Tibial artery (tissue), 4 donors: ENCODE measurements around the gene FUT7.

Source experiments
- DNase-seq, 2 donors: peaks; one replicate each; pipeline ENCODE4 v3.0.0-alpha.2; 2019
- H3K27ac ChIP-seq, 2 donors: fragments of 200-600 bp; sonication (generic) in 1 of 2; 1 replicate in 1 of 2; 2 replicates in 1 of 2; pipeline ENCODE4 v1.5.1; 2018 to 2019; ENCODE audit warnings: mild to moderate bottlenecking in 1 of 2
- H3K27me3 ChIP-seq, 2 donors: fragments of 200-600 bp; sonication (generic) in 1 of 2; one replicate each; pipeline versions ENCODE4 v1.5.1 to v1.6.0; 2016 to 2019
- H3K36me3 ChIP-seq, 3 donors: fragments of 200-600 bp; sonication (generic) in 2 of 3; one replicate each; pipeline ENCODE4 v1.5.1; 2016 to 2019; ENCODE audit warnings: mild to moderate bottlenecking in 2 of 3
- H3K4me1 ChIP-seq, 4 donors: fragments of 200-600 bp; sonication (generic) in 2 of 4; 1 replicate in 3 of 4; 2 replicates in 1 of 4; pipeline ENCODE4 v1.5.1; 2016 to 2019
- H3K4me3 ChIP-seq, 2 donors: fragments of 200-600 bp; sonication (generic) in 1 of 2; 1 replicate in 1 of 2; 2 replicates in 1 of 2; pipeline ENCODE4 v1.5.1; 2018 to 2019; ENCODE audit warnings: mild to moderate bottlenecking in 2 of 2
- H3K9me3 ChIP-seq, 3 donors: fragments of 200-600 bp; sonication (generic) in 1 of 3; one replicate each; pipeline ENCODE4 v1.5.1; 2016 to 2019
- intact Hi-C: fragments of 100-400 bp; cut with DNase I; formaldehyde crosslinking; loops from one replicate; pipeline ENCODE4 v1.15.0; 2023; ENCODE audit warnings: low total_unique reads
- TF ChIP-seq, protein P1 (sequence below), 2 experiments: fragments of 200-600 bp in 1 of 2; fragments of 450-650 bp in 1 of 2; IDR thresholded peaks; one replicate each; pipeline ENCODE4 v1.5.1; 2017 to 2019; ENCODE audit warnings: antibody characterized with exemption in 2 of 2, mild to moderate bottlenecking in 1 of 2, moderate library complexity in 1 of 2

The FUT7 gene

DNA sequence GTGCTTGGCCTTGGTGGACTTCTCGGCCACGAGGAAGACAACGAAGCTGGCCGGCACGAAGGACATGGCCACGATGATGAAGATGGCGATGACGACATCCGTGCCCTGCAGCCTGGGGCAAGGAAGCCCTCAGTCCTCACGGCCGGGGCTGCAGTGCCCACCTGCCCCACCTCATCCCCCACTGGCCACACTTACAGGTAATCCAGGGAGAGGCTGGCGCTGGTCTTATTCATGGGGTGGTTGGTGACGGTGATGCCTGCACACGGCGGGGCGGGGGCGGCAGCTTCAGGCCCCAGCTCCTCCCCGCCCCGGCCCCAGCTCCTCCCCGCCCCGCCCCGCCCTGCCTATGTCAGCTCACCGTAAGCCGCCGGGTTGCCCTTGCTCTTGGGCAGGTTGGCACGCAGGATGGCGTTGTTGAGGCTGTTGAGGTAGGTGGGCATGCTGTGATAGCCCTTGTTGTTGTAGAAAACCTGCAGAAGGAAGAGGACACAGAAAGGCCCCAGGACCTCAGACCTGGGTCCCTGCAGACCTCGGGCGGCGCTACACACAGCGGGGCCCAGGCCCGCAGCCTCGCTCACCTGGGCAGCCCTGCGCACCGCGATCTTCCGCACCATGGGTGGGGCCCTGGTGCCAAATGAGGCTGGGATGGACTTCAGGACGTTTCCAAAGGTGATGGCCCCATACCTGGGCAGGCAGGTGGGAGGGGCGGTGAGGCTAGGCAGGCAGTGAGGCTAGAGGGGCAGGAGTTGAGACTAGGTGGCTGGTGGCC is 19.8 kb downstream of the FUT7 start:
- Histone ChIP-seq H3K36me3 (peaks cover 22 to 100% (median 90%) of the 10 kb centered on the region in 3 donors), H3K9me3 (no peaks in the 10 kb centered on the region), H3K27ac (no peak overlapping the region), H3K27me3 (no peaks in the 10 kb centered on the region), H3K4me3 (no peak overlapping the region), H3K4me1 (no peaks in the 10 kb centered on the region)
- TF ChIP-seq, protein P1, sequence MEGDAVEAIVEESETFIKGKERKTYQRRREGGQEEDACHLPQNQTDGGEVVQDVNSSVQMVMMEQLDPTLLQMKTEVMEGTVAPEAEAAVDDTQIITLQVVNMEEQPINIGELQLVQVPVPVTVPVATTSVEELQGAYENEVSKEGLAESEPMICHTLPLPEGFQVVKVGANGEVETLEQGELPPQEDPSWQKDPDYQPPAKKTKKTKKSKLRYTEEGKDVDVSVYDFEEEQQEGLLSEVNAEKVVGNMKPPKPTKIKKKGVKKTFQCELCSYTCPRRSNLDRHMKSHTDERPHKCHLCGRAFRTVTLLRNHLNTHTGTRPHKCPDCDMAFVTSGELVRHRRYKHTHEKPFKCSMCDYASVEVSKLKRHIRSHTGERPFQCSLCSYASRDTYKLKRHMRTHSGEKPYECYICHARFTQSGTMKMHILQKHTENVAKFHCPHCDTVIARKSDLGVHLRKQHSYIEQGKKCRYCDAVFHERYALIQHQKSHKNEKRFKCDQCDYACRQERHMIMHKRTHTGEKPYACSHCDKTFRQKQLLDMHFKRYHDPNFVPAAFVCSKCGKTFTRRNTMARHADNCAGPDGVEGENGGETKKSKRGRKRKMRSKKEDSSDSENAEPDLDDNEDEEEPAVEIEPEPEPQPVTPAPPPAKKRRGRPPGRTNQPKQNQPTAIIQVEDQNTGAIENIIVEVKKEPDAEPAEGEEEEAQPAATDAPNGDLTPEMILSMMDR (IDR thresholded peaks at IDR 0.05), result no peak
- DNase-seq, result no peak
- intact Hi-C loops, result no loop called here

DNA sequence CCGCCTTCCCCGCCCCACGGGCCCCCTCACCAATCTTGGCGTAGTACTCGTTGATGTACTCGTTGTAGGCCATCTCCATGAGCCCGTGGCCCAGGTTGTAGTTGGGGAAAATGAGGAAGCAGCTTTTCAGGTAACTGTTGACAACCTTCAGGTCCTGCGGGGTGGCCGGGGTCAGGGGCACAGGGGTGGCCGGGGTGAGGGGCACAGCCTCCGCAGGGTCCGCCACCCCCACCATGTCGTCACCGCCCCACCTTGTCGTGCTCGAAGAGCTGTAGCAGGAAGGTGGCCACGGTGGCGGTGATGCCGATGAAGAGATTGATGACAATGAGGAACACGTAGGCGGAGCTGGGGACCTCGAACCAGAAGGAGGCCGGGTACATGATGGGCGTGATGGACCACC is 20.7 kb downstream of the FUT7 start:
- no peak for DNase-seq
- H3K27ac ChIP-seq, result no peak overlapping the region
- peaks cover 19 to 92% (median 81%) of the 10 kb centered on the region in 3 donors for H3K36me3 ChIP-seq
- no peaks in the 10 kb centered on the region for H3K9me3 ChIP-seq
- no peaks in the 10 kb centered on the region for H3K27me3 ChIP-seq
- no peak overlapping the region for H3K4me3 ChIP-seq
- no peaks in the 10 kb centered on the region for H3K4me1 ChIP-seq
- intact Hi-C loops, result no loop called here
- TF ChIP-seq, protein P1 (IDR thresholded peaks at IDR 0.05), result no peak

DNA sequence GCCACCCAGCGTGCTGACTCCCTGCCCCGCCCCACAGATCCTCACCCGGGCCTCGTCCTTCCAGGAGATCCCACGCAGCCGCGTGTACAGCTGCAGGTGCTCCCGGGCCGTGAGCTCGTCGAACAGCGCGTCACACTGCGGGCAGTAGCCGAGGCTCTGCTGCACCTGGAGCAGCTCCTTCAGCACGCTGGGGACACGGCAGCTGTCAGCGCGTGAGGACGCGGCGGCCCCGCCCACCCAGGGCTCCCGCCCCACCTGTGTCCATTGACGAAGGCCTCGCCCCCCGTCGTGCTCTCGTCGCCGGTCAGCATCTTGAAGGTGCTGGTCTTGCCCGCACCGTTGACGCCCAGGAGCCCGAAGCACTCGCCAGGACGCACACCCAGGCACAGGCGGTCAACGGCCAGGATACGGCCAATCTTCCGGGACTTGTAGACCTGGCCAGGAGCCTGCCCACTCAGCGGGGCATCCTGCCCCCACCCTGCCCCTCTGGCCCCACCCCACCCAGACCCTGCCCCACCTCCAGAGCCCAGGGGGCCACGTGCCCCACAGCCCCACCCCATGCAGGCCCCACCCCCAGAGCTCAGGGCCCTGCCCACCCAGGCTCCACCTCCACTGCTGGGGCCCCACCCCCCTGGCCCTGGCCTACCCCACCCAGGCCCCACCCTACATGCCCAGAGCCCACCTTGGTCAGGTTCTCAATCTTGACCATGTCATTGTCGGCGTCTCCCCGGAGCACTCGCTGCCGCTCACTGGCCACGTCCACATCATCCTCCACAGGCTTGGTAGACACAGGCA is 21.8 kb downstream of the FUT7 start:
- H3K36me3 ChIP-seq, result peaks cover 10 to 82% (median 71%) of the 10 kb centered on the region in 3 donors
- no peak for DNase-seq
- no peaks in the 10 kb centered on the region for H3K4me1 ChIP-seq
- H3K4me3 ChIP-seq, result no peak overlapping the region
- no peaks in the 10 kb centered on the region for H3K9me3 ChIP-seq
- TF ChIP-seq, protein P1 (IDR thresholded peaks at IDR 0.05), result no peak
- intact Hi-C loops, result no loop called here
- no peaks in the 10 kb centered on the region for H3K27me3 ChIP-seq
- H3K27ac ChIP-seq, result no peak overlapping the region

DNA sequence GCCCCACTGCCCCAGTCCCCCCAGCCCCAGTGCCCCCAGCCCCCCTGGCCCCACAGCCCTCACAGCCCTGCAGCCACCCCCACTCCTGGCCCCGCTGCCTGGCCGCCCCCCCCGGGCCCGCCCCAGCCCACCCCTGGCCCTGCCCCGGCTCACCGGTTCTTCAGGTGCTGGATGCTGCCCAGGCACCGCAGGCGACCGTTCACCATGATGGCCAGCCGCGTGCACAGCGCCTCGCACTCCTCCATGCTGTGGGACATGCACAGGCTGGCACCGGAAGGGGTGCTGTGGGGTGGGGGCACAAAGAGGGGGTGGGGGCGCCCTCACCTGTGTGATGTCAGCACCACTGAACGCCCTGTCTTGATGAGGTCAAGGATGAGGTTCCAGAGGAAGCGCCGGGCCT is 22.7 kb downstream of the FUT7 start:
- Histone ChIP-seq H3K4me3 (no peak overlapping the region), H3K27me3 (no peaks in the 10 kb centered on the region), H3K27ac (no peak overlapping the region), H3K9me3 (no peaks in the 10 kb centered on the region), H3K36me3 (peaks cover 7 to 73% (median 62%) of the 10 kb centered on the region in 3 donors), H3K4me1 (no peaks in the 10 kb centered on the region)
- TF ChIP-seq, protein P1 (IDR thresholded peaks at IDR 0.05), result no peak
- no peak for DNase-seq
- intact Hi-C loops, result no loop called here

DNA sequence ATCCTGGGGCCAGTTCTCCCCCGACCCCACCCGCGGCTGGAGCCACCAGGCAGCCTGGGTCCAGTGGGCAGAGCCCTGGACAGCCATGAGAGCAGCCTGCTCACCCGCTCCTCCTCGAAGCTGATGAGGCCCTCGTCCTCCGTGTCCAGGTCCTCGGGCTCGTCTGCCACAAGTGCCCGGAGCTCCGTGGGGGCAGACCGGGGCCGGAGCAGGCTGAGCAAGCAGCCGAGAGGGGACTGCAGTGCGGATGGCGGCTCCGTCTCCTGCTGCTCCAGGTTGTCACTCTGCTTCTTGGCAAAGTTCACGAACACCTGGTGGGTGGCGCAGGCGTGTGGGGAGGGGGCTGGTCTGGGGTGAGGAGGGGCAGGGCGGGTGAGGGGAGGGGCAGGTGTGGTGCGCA is 23.6 kb downstream of the FUT7 start:
- no peak for DNase-seq
- H3K36me3 ChIP-seq, result peaks cover 7 to 64% (median 53%) of the 10 kb centered on the region in 3 donors
- intact Hi-C loops, result no loop called here

More for the DNA sequence above, 23.6 kb downstream of the FUT7 start:
- TF ChIP-seq, protein P1 (IDR thresholded peaks at IDR 0.05), result no peak
- no peaks in the 10 kb centered on the region for H3K27me3 ChIP-seq
- no peak overlapping the region for H3K4me3 ChIP-seq
- H3K4me1 ChIP-seq, result no peaks in the 10 kb centered on the region
- no peak overlapping the region for H3K27ac ChIP-seq
- no peaks in the 10 kb centered on the region for H3K9me3 ChIP-seq
